HL-60 (cell line): Measurements from ENCODE around the gene AFF3.

ENCODE experiments used
- DNase-seq, 2 experiments: peaks; one replicate each; pipeline ENCODE4 v3.0.0-alpha.2; 2010 to 2020; ENCODE audit warnings: low read depth in 1 of 2, low spot score in 1 of 2
- H3K27ac ChIP-seq: fragments of 250-450 bp; sonication (Bioruptor Pico); replicated peaks from 2 replicates; pipeline ENCODE4 v1.5.1; 2020; ENCODE audit warnings: mild to moderate bottlenecking, moderate library complexity
- H3K27me3 ChIP-seq: fragments of 250-450 bp; sonication (Bioruptor Pico); 2 replicates; pipeline ENCODE4 v1.5.1; 2021; ENCODE audit warnings: mild to moderate bottlenecking, moderate library complexity; ENCODE audit not compliant: insufficient read depth, poor library complexity, severe bottlenecking
- H3K4me3 ChIP-seq: replicated peaks from 2 replicates; pipeline ENCODE4 v1.5.1; 2011; ENCODE audit warnings: mild to moderate bottlenecking, control low read depth, low read length; ENCODE audit not compliant: insufficient read depth
- GABPA ChIP-seq: IDR thresholded peaks from 2 replicates; pipeline ENCODE4 v1.6.1; 2012; ENCODE audit warnings: low read depth
- POLR2AphosphoS5 ChIP-seq: IDR thresholded peaks from 2 replicates; pipeline ENCODE4 v1.6.1; 2012; ENCODE audit warnings: low read depth
- SPI1 ChIP-seq: IDR thresholded peaks from 2 replicates; pipeline ENCODE4 v1.6.1; 2012; ENCODE audit warnings: low read depth, mild to moderate bottlenecking, borderline replicate concordance
- TF ChIP-seq, protein P1 (sequence below): IDR thresholded peaks from 2 replicates; pipeline ENCODE4 v1.6.1; 2012; ENCODE audit warnings: low read depth; ENCODE audit not compliant: insufficient replicate concordance
- TF ChIP-seq, protein P2 (sequence below): IDR thresholded peaks from one replicate; pipeline ENCODE4 v1.5.1; 2011; ENCODE audit warnings: low read length, control low read depth, inconsistent platforms; ENCODE audit not compliant: insufficient read depth

The AFF3 gene

DNA sequence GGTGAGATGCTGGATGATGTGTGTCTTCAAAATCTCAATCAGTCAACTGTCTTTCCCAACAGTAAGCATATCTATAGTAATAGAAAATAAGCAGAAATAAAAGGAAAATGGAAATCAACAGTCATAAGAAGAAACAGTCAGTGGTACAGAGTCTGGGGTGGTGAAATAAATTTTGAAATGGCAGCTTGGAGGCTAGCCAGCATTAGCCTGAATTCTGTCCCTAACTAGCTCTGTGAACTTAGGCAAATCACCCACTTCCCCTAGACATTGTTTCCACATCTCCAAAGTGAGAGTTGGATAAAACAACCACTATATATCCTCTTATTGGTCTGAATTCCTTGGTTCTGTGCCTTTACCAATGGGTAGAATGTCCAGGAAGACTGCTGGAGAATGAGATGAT, 462.9 kb downstream of the AFF3 start:
- DNase-seq: peak in 1 of 2 experiments; percentile 50
- TF ChIP-seq, protein P1, sequence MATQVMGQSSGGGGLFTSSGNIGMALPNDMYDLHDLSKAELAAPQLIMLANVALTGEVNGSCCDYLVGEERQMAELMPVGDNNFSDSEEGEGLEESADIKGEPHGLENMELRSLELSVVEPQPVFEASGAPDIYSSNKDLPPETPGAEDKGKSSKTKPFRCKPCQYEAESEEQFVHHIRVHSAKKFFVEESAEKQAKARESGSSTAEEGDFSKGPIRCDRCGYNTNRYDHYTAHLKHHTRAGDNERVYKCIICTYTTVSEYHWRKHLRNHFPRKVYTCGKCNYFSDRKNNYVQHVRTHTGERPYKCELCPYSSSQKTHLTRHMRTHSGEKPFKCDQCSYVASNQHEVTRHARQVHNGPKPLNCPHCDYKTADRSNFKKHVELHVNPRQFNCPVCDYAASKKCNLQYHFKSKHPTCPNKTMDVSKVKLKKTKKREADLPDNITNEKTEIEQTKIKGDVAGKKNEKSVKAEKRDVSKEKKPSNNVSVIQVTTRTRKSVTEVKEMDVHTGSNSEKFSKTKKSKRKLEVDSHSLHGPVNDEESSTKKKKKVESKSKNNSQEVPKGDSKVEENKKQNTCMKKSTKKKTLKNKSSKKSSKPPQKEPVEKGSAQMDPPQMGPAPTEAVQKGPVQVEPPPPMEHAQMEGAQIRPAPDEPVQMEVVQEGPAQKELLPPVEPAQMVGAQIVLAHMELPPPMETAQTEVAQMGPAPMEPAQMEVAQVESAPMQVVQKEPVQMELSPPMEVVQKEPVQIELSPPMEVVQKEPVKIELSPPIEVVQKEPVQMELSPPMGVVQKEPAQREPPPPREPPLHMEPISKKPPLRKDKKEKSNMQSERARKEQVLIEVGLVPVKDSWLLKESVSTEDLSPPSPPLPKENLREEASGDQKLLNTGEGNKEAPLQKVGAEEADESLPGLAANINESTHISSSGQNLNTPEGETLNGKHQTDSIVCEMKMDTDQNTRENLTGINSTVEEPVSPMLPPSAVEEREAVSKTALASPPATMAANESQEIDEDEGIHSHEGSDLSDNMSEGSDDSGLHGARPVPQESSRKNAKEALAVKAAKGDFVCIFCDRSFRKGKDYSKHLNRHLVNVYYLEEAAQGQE: no peak
- TF ChIP-seq SPI1 (peak; percentile 48), POLR2AphosphoS5 (no peak), GABPA (no peak)
- TF ChIP-seq, protein P2, sequence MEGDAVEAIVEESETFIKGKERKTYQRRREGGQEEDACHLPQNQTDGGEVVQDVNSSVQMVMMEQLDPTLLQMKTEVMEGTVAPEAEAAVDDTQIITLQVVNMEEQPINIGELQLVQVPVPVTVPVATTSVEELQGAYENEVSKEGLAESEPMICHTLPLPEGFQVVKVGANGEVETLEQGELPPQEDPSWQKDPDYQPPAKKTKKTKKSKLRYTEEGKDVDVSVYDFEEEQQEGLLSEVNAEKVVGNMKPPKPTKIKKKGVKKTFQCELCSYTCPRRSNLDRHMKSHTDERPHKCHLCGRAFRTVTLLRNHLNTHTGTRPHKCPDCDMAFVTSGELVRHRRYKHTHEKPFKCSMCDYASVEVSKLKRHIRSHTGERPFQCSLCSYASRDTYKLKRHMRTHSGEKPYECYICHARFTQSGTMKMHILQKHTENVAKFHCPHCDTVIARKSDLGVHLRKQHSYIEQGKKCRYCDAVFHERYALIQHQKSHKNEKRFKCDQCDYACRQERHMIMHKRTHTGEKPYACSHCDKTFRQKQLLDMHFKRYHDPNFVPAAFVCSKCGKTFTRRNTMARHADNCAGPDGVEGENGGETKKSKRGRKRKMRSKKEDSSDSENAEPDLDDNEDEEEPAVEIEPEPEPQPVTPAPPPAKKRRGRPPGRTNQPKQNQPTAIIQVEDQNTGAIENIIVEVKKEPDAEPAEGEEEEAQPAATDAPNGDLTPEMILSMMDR: no peak

DNA sequence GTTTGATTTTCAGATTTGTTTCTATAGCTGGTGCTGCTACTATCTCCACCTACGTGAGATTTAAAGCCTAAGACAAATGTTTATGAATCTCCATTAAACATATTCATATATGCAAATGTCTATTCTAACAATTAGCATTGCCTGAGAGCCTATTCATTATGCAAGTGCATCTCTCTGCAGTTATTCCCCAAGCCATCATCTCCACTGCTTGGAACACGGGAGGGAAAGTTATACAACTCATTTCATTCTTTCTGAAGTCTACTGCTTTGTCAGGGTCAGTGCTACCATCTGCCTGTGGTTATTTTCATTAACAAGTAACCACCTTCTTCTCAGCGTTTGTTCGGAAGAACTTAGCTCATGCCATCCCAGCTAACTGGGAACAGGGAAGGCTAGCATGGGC, 463.8 kb downstream of the AFF3 start:
- Histone ChIP-seq H3K27ac (no peak overlapping the region), H3K27me3 (no peaks in the 10 kb centered on the region), H3K4me3 (no peak overlapping the region)
- DNase-seq: no peak
- TF ChIP-seq POLR2AphosphoS5: no peak
- TF ChIP-seq, protein P2: no peak
- TF ChIP-seq, protein P1: no peak
- no peak for TF ChIP-seq SPI1
- TF ChIP-seq GABPA: no peak

More for the DNA sequence above, 462.9 kb downstream of the AFF3 start:
- Histone ChIP-seq H3K27ac (no peak overlapping the region), H3K27me3 (no peaks in the 10 kb centered on the region), H3K4me3 (no peak overlapping the region)

DNA sequence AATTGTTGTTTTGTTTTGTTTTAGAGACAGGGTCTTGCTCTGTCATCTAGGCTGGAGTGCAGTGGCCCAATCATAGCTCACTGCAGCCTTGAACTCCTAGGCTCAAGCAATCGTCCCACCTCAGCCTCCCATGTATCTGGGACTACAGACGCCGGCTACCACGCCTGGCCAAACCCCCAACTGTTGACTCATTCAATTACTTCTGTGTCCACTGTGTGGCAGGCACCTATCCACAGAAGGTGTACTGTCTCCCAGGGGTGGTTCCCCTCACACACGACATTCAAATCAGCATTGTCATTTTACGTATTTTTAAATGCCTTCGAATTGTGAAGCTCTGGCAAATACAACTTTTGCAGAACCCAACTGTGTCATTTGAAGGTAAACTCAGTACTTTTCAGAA, 464.6 kb downstream of the AFF3 start:
- DNase-seq: no peak
- Histone ChIP-seq H3K27ac (no peak overlapping the region), H3K4me3 (no peak overlapping the region), H3K27me3 (no peaks in the 10 kb centered on the region)
- TF ChIP-seq, protein P2: no peak
- TF ChIP-seq, protein P1: no peak
- TF ChIP-seq GABPA: no peak
- no peak for TF ChIP-seq SPI1
- no peak for TF ChIP-seq POLR2AphosphoS5
